Mesendoderm (in vitro differentiated cells): ENCODE results near the gene OSCAR.

ENCODE experiments used
- DNase-seq: peaks from one replicate; pipeline ENCODE4 v3.0.0; 2013
- H2AK5ac ChIP-seq: 2 replicates; pipeline ENCODE4 v1.6.1; 2013; ENCODE audit warnings: low read length, inconsistent platforms
- H2BK120ac ChIP-seq: 2 replicates; pipeline ENCODE4 v1.6.1; 2013; ENCODE audit warnings: low read depth, mild to moderate bottlenecking, low read length, moderate library complexity, mixed read lengths
- H2BK15ac ChIP-seq: replicated peaks from 2 replicates; pipeline ENCODE4 v1.6.1; 2013; ENCODE audit warnings: low read depth, mild to moderate bottlenecking, moderate library complexity
- H2BK5ac ChIP-seq: 2 replicates; pipeline ENCODE4 v1.6.1; 2013; ENCODE audit warnings: low read length, inconsistent platforms
- H3K18ac ChIP-seq: 2 replicates; pipeline ENCODE4 v1.6.1; 2013; ENCODE audit warnings: mild to moderate bottlenecking, low read length, mixed read lengths
- H3K23ac ChIP-seq: one replicate; pipeline ENCODE4 v1.6.1; 2013; ENCODE audit warnings: low read length
- H3K27ac ChIP-seq: 2 replicates; pipeline ENCODE4 v1.5.1; 2013; ENCODE audit warnings: low read depth, mild to moderate bottlenecking, inconsistent platforms, low read length, moderate library complexity
- H3K27me3 ChIP-seq: 2 replicates; pipeline ENCODE4 v1.6.1; 2013; ENCODE audit warnings: low read length, control low read depth, mild to moderate bottlenecking, inconsistent platforms; ENCODE audit not compliant: insufficient read depth, poor library complexity
- H3K36me3 ChIP-seq: 2 replicates; pipeline ENCODE4 v1.6.1; 2013; ENCODE audit warnings: low read length, inconsistent platforms; ENCODE audit not compliant: control insufficient read depth, insufficient read depth
- H3K4ac ChIP-seq: one replicate; pipeline ENCODE4 v1.6.1; 2013; ENCODE audit warnings: low read depth, mild to moderate bottlenecking, low read length, moderate library complexity
- H3K4me1 ChIP-seq: 2 replicates; pipeline ENCODE4 v1.6.1; 2013; ENCODE audit warnings: low read depth, low read length, inconsistent platforms; ENCODE audit not compliant: control insufficient read depth
- H3K4me2 ChIP-seq: 2 replicates; pipeline ENCODE4 v1.6.1; 2013; ENCODE audit warnings: low read length
- H3K4me3 ChIP-seq: 2 replicates; pipeline ENCODE4 v1.5.1; 2013; ENCODE audit warnings: mild to moderate bottlenecking, low read length
- H3K56ac ChIP-seq: one replicate; pipeline ENCODE4 v1.6.1; 2013; ENCODE audit warnings: low read length
- H3K79me1 ChIP-seq: 2 replicates; pipeline ENCODE4 v1.6.1; 2013; ENCODE audit warnings: low read length, inconsistent platforms
- H3K79me2 ChIP-seq: 2 replicates; pipeline ENCODE4 v1.6.1; 2013; ENCODE audit warnings: mild to moderate bottlenecking, low read length; ENCODE audit not compliant: control insufficient read depth, insufficient read depth
- H3K9ac ChIP-seq: 2 replicates; pipeline ENCODE4 v1.6.1; 2013; ENCODE audit warnings: low read length, inconsistent platforms
- H4K5ac ChIP-seq: one replicate; pipeline ENCODE4 v1.6.1; 2013; ENCODE audit warnings: low read length
- H4K8ac ChIP-seq: one replicate; pipeline ENCODE4 v1.6.1; 2013; ENCODE audit warnings: low read depth, mild to moderate bottlenecking, control low read depth, low read length, moderate library complexity
- WGBS: extraction: QIAGEN DNeasy Blood & Tissue Kit; methylation state at CpG from one replicate; pipeline ENCODE4 v1.1.7; 2013; ENCODE audit warnings: low lambda C conversion rate, missing lambda C conversion rate; ENCODE audit not compliant: insufficient coverage; ENCODE audit errors: extremely low coverage; 5-methylcytosine and 5-hydroxymethylcytosine counted together

OSCAR gene

GRCh38 chr19:54128441-54128725, 27.8 kb upstream of the OSCAR start:
- Histone ChIP-seq H3K4me3 (no peak overlapping the region), H3K79me2 (no peaks in the 10 kb centered on the region), H3K36me3 (peaks cover 12% of the 10 kb centered on the region), H3K56ac (no peak overlapping the region), H2AK5ac (no peak overlapping the region), H3K4me2 (no peak overlapping the region), H2BK5ac (no peak overlapping the region), H3K4me1 (no peaks in the 10 kb centered on the region), H3K9ac (no peak overlapping the region), H3K18ac (no peak overlapping the region), H3K79me1 (no peaks in the 10 kb centered on the region), H4K5ac (no peak overlapping the region), H3K27ac (no peak overlapping the region), H2BK15ac (no peak overlapping the region), H3K4ac (no peak overlapping the region), H3K23ac (no peak overlapping the region), H4K8ac (no peak overlapping the region), H3K27me3 (no peaks in the 10 kb centered on the region), H2BK120ac (no peak overlapping the region)
- no peak for DNase-seq
- no CpG with 5 or more reads among the region's 20 CpGs for WGBS

DNA sequence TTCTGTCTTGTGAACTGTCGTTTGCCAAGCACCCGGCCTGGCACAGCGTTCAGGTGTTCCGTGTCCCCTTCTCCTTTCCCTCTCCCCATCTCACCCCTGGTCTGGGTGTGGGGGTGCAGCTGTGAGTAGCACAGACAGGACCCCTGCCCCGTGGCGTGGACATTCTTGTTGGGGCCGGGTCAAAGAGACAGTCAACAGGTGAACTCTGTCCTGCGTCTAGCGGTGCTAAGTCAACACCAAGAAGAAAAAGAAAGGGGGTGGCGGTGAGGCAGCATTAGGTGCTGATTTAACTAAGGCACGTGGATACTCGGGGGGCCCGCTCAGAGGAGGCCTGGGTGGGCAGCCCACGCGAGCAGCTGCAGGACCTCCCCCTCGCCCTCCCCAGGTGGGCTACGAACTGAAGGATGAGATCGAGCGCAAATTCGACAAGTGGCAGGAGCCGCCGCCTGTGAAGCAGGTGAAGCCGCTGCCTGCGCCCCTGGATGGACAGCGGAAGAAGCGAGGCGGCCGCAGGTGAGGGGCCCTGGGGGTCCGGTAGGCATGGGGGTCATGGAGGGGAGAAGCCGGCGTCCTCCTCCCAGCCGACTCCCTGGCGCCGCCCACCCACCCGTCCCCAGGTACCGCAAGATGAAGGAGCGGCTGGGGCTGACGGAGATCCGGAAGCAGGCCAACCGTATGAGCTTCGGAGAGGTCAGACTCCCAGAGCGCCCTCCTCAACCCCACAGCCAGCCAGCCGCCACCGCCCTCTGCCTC, 27.3 kb upstream of the OSCAR start:
- no peak overlapping the region for H2BK5ac ChIP-seq
- no peak overlapping the region for H2AK5ac ChIP-seq
- H3K4me2 ChIP-seq: no peak overlapping the region
- no peak overlapping the region for H2BK120ac ChIP-seq
- H2BK15ac ChIP-seq: no peak overlapping the region
- H3K4me3 ChIP-seq: no peak overlapping the region
- DNase-seq: no peak
- no peak overlapping the region for H3K27ac ChIP-seq
- no peak overlapping the region for H4K5ac ChIP-seq
- H3K79me2 ChIP-seq: no peaks in the 10 kb centered on the region
- no peak overlapping the region for H3K9ac ChIP-seq
- peaks cover 12% of the 10 kb centered on the region for H3K36me3 ChIP-seq
- H4K8ac ChIP-seq: no peak overlapping the region
- no peak overlapping the region for H3K18ac ChIP-seq
- no peak overlapping the region for H3K23ac ChIP-seq
- no peaks in the 10 kb centered on the region for H3K79me1 ChIP-seq
- H3K4ac ChIP-seq: no peak overlapping the region
- H3K56ac ChIP-seq: no peak overlapping the region
- no peaks in the 10 kb centered on the region for H3K27me3 ChIP-seq
- WGBS: no CpG with 5 or more reads among the region's 44 CpGs
- H3K4me1 ChIP-seq: no peaks in the 10 kb centered on the region

DNA sequence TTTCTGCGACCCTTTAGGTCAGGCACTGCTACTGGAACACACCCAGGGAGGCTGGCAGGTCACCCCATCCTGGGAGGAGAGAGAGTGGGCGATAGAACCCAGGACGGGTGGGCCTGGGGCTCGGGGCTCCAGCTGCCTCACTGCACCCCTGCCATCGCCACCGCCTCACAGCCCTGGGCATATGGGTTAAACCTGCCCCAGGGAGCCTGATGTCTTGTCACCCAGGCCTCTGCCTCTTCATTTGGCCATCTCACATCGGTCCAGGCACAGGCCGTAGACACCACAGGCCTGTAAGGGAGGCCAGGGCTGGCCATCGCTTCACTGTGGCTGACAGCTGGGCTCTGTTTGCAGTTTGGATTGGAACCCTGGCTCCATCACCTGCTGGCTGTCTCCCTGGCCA, 25.1 kb upstream of the OSCAR start:
- H2BK120ac ChIP-seq: no peak overlapping the region
- H3K9ac ChIP-seq: no peak overlapping the region
- H3K56ac ChIP-seq: no peak overlapping the region
- no peak overlapping the region for H4K5ac ChIP-seq
- no peak overlapping the region for H3K4ac ChIP-seq
- H2BK5ac ChIP-seq: no peak overlapping the region
- no peak overlapping the region for H3K27ac ChIP-seq
- no peak overlapping the region for H2AK5ac ChIP-seq
- no peak overlapping the region for H3K4me3 ChIP-seq
- no peak for DNase-seq
- H3K79me1 ChIP-seq: no peaks in the 10 kb centered on the region
- no peaks in the 10 kb centered on the region for H3K4me1 ChIP-seq
- H3K18ac ChIP-seq: no peak overlapping the region
- WGBS: no CpG with 5 or more reads among the region's 9 CpGs
- H3K79me2 ChIP-seq: no peaks in the 10 kb centered on the region
- no peaks in the 10 kb centered on the region for H3K27me3 ChIP-seq
- no peak overlapping the region for H2BK15ac ChIP-seq
- peaks cover 16% of the 10 kb centered on the region for H3K36me3 ChIP-seq
- H3K4me2 ChIP-seq: no peak overlapping the region
- H4K8ac ChIP-seq: no peak overlapping the region
- H3K23ac ChIP-seq: no peak overlapping the region

DNA sequence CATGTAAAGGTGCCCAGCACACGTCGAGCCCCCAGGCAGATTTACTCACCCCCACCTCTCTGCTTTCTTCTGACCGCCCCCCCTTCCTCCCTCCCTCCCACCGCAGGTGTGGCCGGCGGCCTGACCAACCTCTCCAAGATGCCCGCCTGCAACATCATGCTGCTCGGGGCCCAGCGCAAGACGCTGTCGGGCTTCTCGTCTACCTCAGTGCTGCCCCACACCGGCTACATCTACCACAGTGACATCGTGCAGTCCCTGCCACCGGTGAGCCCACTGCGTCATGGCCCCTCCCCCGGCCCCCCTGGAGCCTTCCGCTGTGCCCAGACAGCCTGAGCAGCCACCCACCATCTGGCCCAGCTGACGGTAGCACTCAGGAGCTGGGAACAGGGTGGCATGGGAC, 23.8 kb upstream of the OSCAR start:
- WGBS: no CpG with 5 or more reads among the region's 19 CpGs
- H3K56ac ChIP-seq: no peak overlapping the region

DNA sequence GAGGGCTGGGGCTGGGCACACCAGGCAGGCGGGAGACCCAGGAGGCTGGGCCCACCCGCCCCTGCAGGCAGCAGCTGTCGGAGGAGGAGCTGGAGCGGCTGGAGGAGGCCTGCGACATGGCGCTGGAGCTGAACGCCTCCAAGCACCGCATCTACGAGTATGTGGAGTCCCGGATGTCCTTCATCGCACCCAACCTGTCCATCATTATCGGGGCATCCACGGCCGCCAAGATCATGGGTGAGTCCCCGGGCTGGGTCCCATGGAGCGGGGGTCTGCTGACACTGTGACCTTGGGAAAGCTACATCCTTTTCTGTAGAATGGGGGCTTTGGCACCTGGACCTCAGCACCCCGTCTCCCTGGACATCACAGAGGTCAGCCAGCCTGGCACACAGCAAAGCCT, 23.1 kb upstream of the OSCAR start:
- Histone ChIP-seq H3K23ac (no peak overlapping the region), H3K4me2 (no peak overlapping the region), H3K56ac (no peak overlapping the region), H3K27me3 (no peaks in the 10 kb centered on the region), H3K18ac (no peak overlapping the region), H2BK5ac (no peak overlapping the region), H2AK5ac (no peak overlapping the region), H3K79me2 (no peaks in the 10 kb centered on the region), H4K5ac (no peak overlapping the region), H3K9ac (no peak overlapping the region), H3K27ac (no peak overlapping the region), H3K4me1 (no peaks in the 10 kb centered on the region), H4K8ac (no peak overlapping the region), H3K79me1 (no peaks in the 10 kb centered on the region), H3K4ac (no peak overlapping the region), H3K36me3 (peaks cover 13% of the 10 kb centered on the region), H3K4me3 (no peak overlapping the region), H2BK120ac (no peak overlapping the region), H2BK15ac (no peak overlapping the region)
- DNase-seq: no peak
- no CpG with 5 or more reads among the region's 17 CpGs for WGBS

More for the DNA sequence above, 23.8 kb upstream of the OSCAR start:
- H3K27me3 ChIP-seq: no peaks in the 10 kb centered on the region
- H2BK5ac ChIP-seq: no peak overlapping the region
- H2BK120ac ChIP-seq: no peak overlapping the region
- H3K4me2 ChIP-seq: no peak overlapping the region
- no peak overlapping the region for H3K23ac ChIP-seq
- no peak overlapping the region for H3K4ac ChIP-seq
- H3K18ac ChIP-seq: no peak overlapping the region
- no peak overlapping the region for H3K4me3 ChIP-seq
- no peaks in the 10 kb centered on the region for H3K79me1 ChIP-seq
- no peak overlapping the region for H2BK15ac ChIP-seq
- H4K5ac ChIP-seq: no peak overlapping the region
- H3K79me2 ChIP-seq: no peaks in the 10 kb centered on the region
- H4K8ac ChIP-seq: no peak overlapping the region
- H3K4me1 ChIP-seq: no peaks in the 10 kb centered on the region
- no peak overlapping the region for H3K9ac ChIP-seq
- no peak for DNase-seq
- no peak overlapping the region for H2AK5ac ChIP-seq
- H3K36me3 ChIP-seq: peaks cover 16% of the 10 kb centered on the region
- no peak overlapping the region for H3K27ac ChIP-seq

GRCh38 chr19:54121259-54121658, 20.7 kb upstream of the OSCAR start:
- no peak overlapping the region for H3K23ac ChIP-seq
- peaks cover 12% of the 10 kb centered on the region for H3K36me3 ChIP-seq
- H3K79me1 ChIP-seq: peaks cover 10% of the 10 kb centered on the region

More at GRCh38 chr19:54121259-54121658, 20.7 kb upstream of the OSCAR start:
- Histone ChIP-seq H2BK120ac (no peak overlapping the region), H3K4me3 (no peak overlapping the region), H2AK5ac (no peak overlapping the region), H3K56ac (no peak overlapping the region), H3K4me2 (no peak overlapping the region), H3K18ac (no peak overlapping the region), H4K5ac (no peak overlapping the region), H3K27ac (no peak overlapping the region), H3K4me1 (no peaks in the 10 kb centered on the region), H3K27me3 (no peaks in the 10 kb centered on the region), H2BK5ac (no peak overlapping the region), H3K79me2 (peaks cover 8% of the 10 kb centered on the region), H3K4ac (no peak overlapping the region), H3K9ac (no peak overlapping the region), H2BK15ac (no peak overlapping the region), H4K8ac (no peak overlapping the region)
- no peak for DNase-seq
- WGBS: no CpG with 5 or more reads among the region's 10 CpGs
